ENCODE measurements around the gene WAC. TPM values are rescaled to one million over a fixed set of nuclear protein-coding genes. Genes with fewer than 3 reads are reported as not detected.
A peak's percentile ranks its signal among the peaks of the same experiment; 100 is the strongest.

The WAC gene
- total RNA-seq, 1 experiment from 2014 or later: 91.7 TPM

DNA sequence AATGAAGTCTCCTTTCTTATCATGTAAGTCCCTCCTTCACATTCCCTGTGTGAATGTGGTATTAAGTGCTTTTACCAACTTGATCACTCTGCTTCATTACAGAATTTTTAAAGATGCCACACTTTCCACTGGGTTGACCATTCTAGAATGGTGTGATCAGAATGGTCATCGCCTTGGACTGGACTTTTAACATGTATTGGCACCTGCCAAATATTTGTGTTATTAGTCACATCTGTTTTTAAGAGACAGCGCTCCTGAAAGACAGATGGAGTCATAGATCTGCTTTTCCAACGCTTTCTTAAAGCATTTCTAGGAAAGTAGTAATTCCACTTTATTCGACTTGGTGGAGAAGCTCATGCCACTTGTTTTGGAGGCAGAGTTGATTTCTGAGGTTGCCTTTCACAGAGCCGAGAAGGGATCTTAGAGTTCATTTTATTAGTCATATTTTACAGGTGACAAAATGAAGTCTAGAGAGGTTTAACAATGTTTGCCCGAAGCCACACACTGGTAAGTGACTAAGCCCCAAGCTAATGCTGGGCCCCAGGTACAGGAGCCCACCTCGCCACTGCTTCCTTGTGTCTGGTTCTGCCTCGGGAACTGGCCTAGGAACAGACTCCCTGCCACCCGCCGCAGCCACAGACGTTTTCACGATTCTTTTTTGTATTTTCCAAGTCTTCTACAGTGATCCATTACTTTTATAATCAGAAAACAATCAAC lies 134.0 kb downstream of the WAC start:
- no peak for DNase-seq (ENCODE audit: low read depth)

GRCh38 chr10:28668363-28669226 lies 135.7 kb downstream of the WAC start:
- DNase-seq (ENCODE audit: low read depth): peak; percentile 68

DNA sequence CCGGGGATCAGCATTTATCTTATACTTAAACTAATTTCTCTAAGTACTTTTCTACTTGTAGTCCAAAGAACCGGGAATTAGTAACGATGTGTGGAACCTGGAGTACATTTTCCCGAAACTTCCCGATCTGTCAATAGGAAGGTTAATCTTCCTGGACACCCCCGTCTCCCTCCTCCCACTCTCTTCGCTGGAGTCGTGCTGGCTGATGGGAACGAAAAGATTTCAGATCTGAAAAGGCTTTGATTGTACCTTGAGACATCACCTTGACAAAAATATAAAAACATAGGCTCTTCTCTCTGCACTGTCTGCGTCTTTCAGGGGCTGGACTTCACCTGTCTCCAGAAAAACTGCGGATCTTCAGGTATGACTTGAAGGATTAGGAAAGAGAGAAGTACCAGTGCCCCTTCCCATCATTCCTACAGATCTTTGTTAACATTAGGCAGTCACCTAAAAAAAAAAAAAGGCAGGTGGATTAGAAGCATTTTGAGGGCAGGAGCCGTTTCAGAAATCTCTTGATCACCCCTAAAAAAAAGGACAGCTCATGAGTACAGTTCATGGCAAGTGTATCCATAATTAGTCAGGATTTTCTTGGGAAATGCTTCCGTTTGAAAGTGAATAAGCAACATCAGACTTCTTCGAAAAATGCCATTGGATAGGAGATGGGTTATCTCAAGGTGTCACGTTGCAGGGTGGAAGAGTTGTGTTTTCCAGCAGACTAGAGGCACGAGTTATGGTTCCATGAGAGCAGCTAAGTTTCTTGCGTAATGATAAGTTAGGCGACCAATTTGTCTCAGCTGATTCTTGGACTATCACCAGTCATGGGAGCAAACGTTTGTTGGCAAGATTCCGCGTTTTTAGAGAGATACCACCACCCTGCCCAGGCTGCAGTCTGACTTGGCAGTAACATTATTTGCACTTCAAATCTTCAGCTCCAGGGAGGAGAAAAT lies 136.6 kb downstream of the WAC start:
- DNase-seq (ENCODE audit: low read depth): no peak

Other genes with a start within 250 kb of the WAC start
- 0.24 and 0.59 TPM in 2 replicates for gene MPP7, start 230.1 kb upstream of the WAC start, total RNA-seq (2014; rRNA removed; shearing (Covaris generic))
- 39.1 and 44.6 TPM in 2 replicates for gene BAMBI, start 144.4 kb downstream of the WAC start, total RNA-seq (2014; rRNA removed; shearing (Covaris generic))